ENCODE data around the gene VDAC1. TPM values are rescaled to one million over a fixed set of nuclear protein-coding genes. Genes with fewer than 3 reads are reported as not detected.

Gene VDAC1
- total and polyA plus RNA-seq, 9 donors, result 193 to 247 (median 216) TPM

Other genes with a start within 250 kb of the VDAC1 start
- 50.5 TPM for gene C5orf15, start 36.4 kb downstream of the VDAC1 start, total RNA-seq
- 10 to 100 TPM; 46.3 to 71.3 (median 57.9) TPM for gene C5orf15, start 36.4 kb downstream of the VDAC1 start, polyA plus RNA-seq (ENCODE audit: insufficient read depth in 1 of 8, insufficient read length in 8 of 8, low replicate concordance in 1 of 8)
- 0.84 TPM for gene TCF7, start 109.7 kb upstream of the VDAC1 start, total RNA-seq
- 1 to 10 TPM; 1.5 to 4.7 (median 2.1) TPM for gene TCF7, start 109.7 kb upstream of the VDAC1 start, polyA plus RNA-seq (ENCODE audit: insufficient read depth in 1 of 8, insufficient read length in 8 of 8, low replicate concordance in 1 of 8)
- gene SKP1, start 172.0 kb upstream of the VDAC1 start, total RNA-seq, result 208 TPM
- 100 to 1,000 TPM; 360 to 459 (median 381) TPM for gene SKP1, start 172.0 kb upstream of the VDAC1 start, polyA plus RNA-seq (ENCODE audit: insufficient read depth in 1 of 8, insufficient read length in 8 of 8, low replicate concordance in 1 of 8)
- gene PPP2CA, start 221.1 kb upstream of the VDAC1 start, total RNA-seq, result 55.3 TPM
- gene PPP2CA, start 221.1 kb upstream of the VDAC1 start, polyA plus RNA-seq (ENCODE audit: insufficient read depth in 1 of 8, insufficient read length in 8 of 8, low replicate concordance in 1 of 8), result 100 to 1,000 TPM; 104 to 147 (median 123) TPM